OCI-LY7 (cell line): ENCODE data around the gene TRDN. TPM values are rescaled to one million over a fixed set of nuclear protein-coding genes. Genes with fewer than 3 reads are reported as not detected.

ENCODE experiments used
- BruUV-seq: library from RNA; stranded (reverse); fragments of 400-500 nt; replicated peaks from 2 replicates; lab custom pipeline; 2021; lab: Mats Ljungman, UMichigan
- CTCF ChIA-PET: fragments of 300-600 bp; sonication (Branson Sonifier 250); formaldehyde crosslinking; loops from one replicate; lab custom pipeline; 2022; ENCODE audit warnings: antibody characterized with exemption; ENCODE audit not compliant: unreplicated experiment; lab: Charles Lee
- POLR2A ChIA-PET: fragments of 300-600 bp; sonication (Branson Sonifier 250); formaldehyde crosslinking; loops from one replicate; lab custom pipeline; 2022; ENCODE audit warnings: antibody characterized with exemption; lab: Charles Lee
- DNase-seq: peaks from one replicate; pipeline ENCODE4 v3.0.0-alpha.2; 2015; ENCODE audit warnings: low spot score
- H2AFZ ChIP-seq: fragments of 200-600 bp; sonication (generic), shearing (Covaris generic); 2 replicates; pipeline ENCODE4 v1.6.1; 2014; ENCODE audit warnings: mild to moderate bottlenecking, antibody characterized with exemption, low read length, moderate library complexity
- H3K27ac ChIP-seq: fragments of 200-600 bp; sonication (generic); 2 replicates; pipeline ENCODE4 v1.5.1; 2014; ENCODE audit warnings: mixed run types, low read depth, mild to moderate bottlenecking, moderate library complexity, low read length, inconsistent platforms; ENCODE audit not compliant: poor library complexity, severe bottlenecking
- H3K36me3 ChIP-seq: fragments of 200-600 bp; sonication (generic); 2 replicates; pipeline ENCODE4 v1.6.1; 2014; ENCODE audit warnings: mild to moderate bottlenecking, antibody characterized with exemption, low read length, moderate library complexity, mixed read lengths; ENCODE audit not compliant: insufficient read depth
- H3K4me1 ChIP-seq: fragments of 200-600 bp; sonication (generic); 2 replicates; pipeline ENCODE4 v1.5.1; 2014; ENCODE audit warnings: mild to moderate bottlenecking, low read length; ENCODE audit not compliant: insufficient read depth, poor library complexity, severe bottlenecking
- H3K4me2 ChIP-seq: fragments of 200-600 bp; sonication (generic); 2 replicates; pipeline ENCODE4 v1.6.1; 2014; ENCODE audit warnings: mild to moderate bottlenecking, low read length
- H3K4me3 ChIP-seq: fragments of 200-600 bp; sonication (generic); 2 replicates; pipeline ENCODE4 v1.5.1; 2014; ENCODE audit warnings: mild to moderate bottlenecking, low read depth, low read length; ENCODE audit not compliant: poor library complexity, severe bottlenecking
- H3K79me2 ChIP-seq: fragments of 200-600 bp; sonication (generic); 2 replicates; pipeline ENCODE4 v1.6.1; 2016; ENCODE audit warnings: low read depth, mild to moderate bottlenecking, low read length, moderate library complexity, mixed read lengths; ENCODE audit not compliant: insufficient read depth
- H3K9me2 ChIP-seq: fragments of 200-600 bp; sonication (generic); 2 replicates; pipeline ENCODE4 v1.6.1; 2016; ENCODE audit warnings: mild to moderate bottlenecking, low read length, mixed read lengths; ENCODE audit not compliant: insufficient read depth
- H3K9me3 ChIP-seq: fragments of 200-600 bp; sonication (generic); 2 replicates; pipeline ENCODE4 v1.6.1; 2014; ENCODE audit warnings: mild to moderate bottlenecking, mixed run types, low read length, mixed read lengths
- H4K20me1 ChIP-seq: fragments of 200-600 bp; sonication (generic); 2 replicates; pipeline ENCODE4 v1.6.1; 2014; ENCODE audit warnings: mild to moderate bottlenecking, antibody characterized with exemption, low read length, moderate library complexity, mixed read lengths; ENCODE audit not compliant: insufficient read depth
- CTCF ChIP-seq: fragments of 200-600 bp; sonication (generic); conservative IDR thresholded peaks from 2 replicates; pipeline ENCODE4 v1.5.1; 2014; ENCODE audit warnings: mild to moderate bottlenecking, antibody characterized with exemption, low read length, moderate library complexity, mixed read lengths
- EZH2phosphoT487 ChIP-seq: fragments of 200-600 bp; sonication (generic); IDR thresholded peaks from 2 replicates; pipeline ENCODE4 v1.6.1; 2018; ENCODE audit warnings: low read depth, borderline replicate concordance, mild to moderate bottlenecking, mixed run types, antibody characterized with exemption, low read length, moderate library complexity, mixed read lengths
- intact Hi-C: fragments of 100-400 bp; cut with micrococcal nuclease; formaldehyde crosslinking; loops from one replicate; pipeline ENCODE4 v1.10.0; 2022; ENCODE audit not compliant: unreplicated experiment
- total RNA-seq, 2 experiments: library from RNA; depleted of rRNA in 1 of 2; stranded (reverse); fragments of >200 nt in 1 of 2; shearing (Covaris generic) in 1 of 2; gene quantifications; 2 replicates each; pipeline ENCODE4 v1.2.3, GENCODE V29; 2014 to 2022

The TRDN gene
- total RNA-seq, 2 experiments from 2014 or later, result not detected

- Histone ChIP-seq H3K79me2 (no peaks in the 10 kb centered on the region), H3K4me2 (no peak overlapping the region), H3K9me2 (no peaks in the 10 kb centered on the region), H3K27ac (no peak overlapping the region), H3K4me1 (no peaks in the 10 kb centered on the region), H3K36me3 (no peaks in the 10 kb centered on the region), H2AFZ (no peak overlapping the region), H3K9me3 (no peaks in the 10 kb centered on the region), H4K20me1 (no peaks in the 10 kb centered on the region), H3K4me3 (no peak overlapping the region)
- DNase-seq, result no peak
- no peak for TF ChIP-seq EZH2phosphoT487
- TF ChIP-seq CTCF, result no peak
- BruUV-seq, result no TSS peak
- POLR2A ChIA-PET, result no interaction called here
- CTCF ChIA-PET, result no interaction called here
- intact Hi-C loops, result no loop called here
These were observed 467.6 kb downstream of the TRDN start for GRCh38 chr6:123168892-123169773.

- Histone ChIP-seq H4K20me1 (no peaks in the 10 kb centered on the region), H3K9me3 (no peaks in the 10 kb centered on the region), H3K9me2 (no peaks in the 10 kb centered on the region), H3K79me2 (no peaks in the 10 kb centered on the region), H2AFZ (no peak overlapping the region), H3K27ac (no peak overlapping the region), H3K36me3 (no peaks in the 10 kb centered on the region), H3K4me3 (no peak overlapping the region), H3K4me2 (no peak overlapping the region), H3K4me1 (no peaks in the 10 kb centered on the region)
- no TSS peak for BruUV-seq
- TF ChIP-seq CTCF (no peak), EZH2phosphoT487 (no peak)
- DNase-seq, result no peak
- ChIA-PET CTCF (no interaction called here), POLR2A (no interaction called here)
- intact Hi-C loops, result no loop called here
These were observed 468.3 kb downstream of the TRDN start for GRCh38 chr6:123168466-123168865.

Other genes with a start within 250 kb of the TRDN start
- not detected in 2 replicates for gene NKAIN2, start 166.9 kb upstream of the TRDN start, total RNA-seq (2014; rRNA removed; shearing (Covaris generic))
- not detected in 2 replicates for gene NKAIN2, start 166.9 kb upstream of the TRDN start, total RNA-seq (2022)